Loucy (cell line): ENCODE results near the gene SMYD4.

ENCODE experiments used
- H2AFZ ChIP-seq: fragments of 200-600 bp; sonication (generic); 2 replicates; pipeline ENCODE4 v1.6.0; 2016; ENCODE audit warnings: antibody characterized with exemption, mild to moderate bottlenecking, low read length, moderate library complexity
- H3F3A ChIP-seq: fragments of 200-600 bp; 2 replicates; pipeline ENCODE4 v1.6.0; 2016; ENCODE audit warnings: antibody characterized with exemption, low read depth, mild to moderate bottlenecking
- H3K27me3 ChIP-seq: fragments of 200-600 bp; sonication (generic); 2 replicates; pipeline ENCODE4 v1.6.1; 2014; ENCODE audit warnings: low read length, mild to moderate bottlenecking; ENCODE audit not compliant: insufficient read depth, poor library complexity, severe bottlenecking
- H3K36me3 ChIP-seq: fragments of 200-600 bp; sonication (generic); 2 replicates; pipeline ENCODE4 v1.6.1; 2016; ENCODE audit warnings: low read length; ENCODE audit not compliant: insufficient read depth
- H3K4me1 ChIP-seq: fragments of 200-600 bp; sonication (generic); 2 replicates; pipeline ENCODE4 v1.5.1; 2014; ENCODE audit warnings: low read length, mild to moderate bottlenecking; ENCODE audit not compliant: insufficient read depth, poor library complexity, severe bottlenecking
- H3K4me2 ChIP-seq: fragments of 200-600 bp; sonication (generic); 2 replicates; pipeline ENCODE4 v1.6.0; 2014; ENCODE audit warnings: antibody characterized with exemption, low read length, low read depth, mild to moderate bottlenecking; ENCODE audit not compliant: poor library complexity, severe bottlenecking
- H3K4me3 ChIP-seq: fragments of 200-600 bp; sonication (generic); 2 replicates; pipeline ENCODE4 v1.5.1; 2014; ENCODE audit warnings: low read length, mild to moderate bottlenecking, mixed read lengths; ENCODE audit not compliant: poor library complexity, severe bottlenecking
- H3K79me2 ChIP-seq: fragments of 200-600 bp; sonication (generic); 2 replicates; pipeline ENCODE4 v1.6.1; 2014; ENCODE audit warnings: low read length; ENCODE audit not compliant: insufficient read depth
- H3K9ac ChIP-seq: fragments of 200-600 bp; sonication (generic); 2 replicates; pipeline ENCODE4 v1.6.0; 2014; ENCODE audit warnings: mild to moderate bottlenecking, low read depth, low read length, moderate library complexity; ENCODE audit not compliant: poor library complexity, severe bottlenecking
- H3K9me2 ChIP-seq: fragments of 200-600 bp; sonication (generic); replicated peaks from 2 replicates; pipeline ENCODE4 v1.6.1; 2016; ENCODE audit warnings: low read depth, low read length, mixed read lengths
- H3K9me3 ChIP-seq: fragments of 200-600 bp; sonication (generic); 2 replicates; pipeline ENCODE4 v1.6.1; 2014; ENCODE audit warnings: mild to moderate bottlenecking, antibody characterized with exemption, low read length, low read depth; ENCODE audit not compliant: insufficient read depth
- H4K20me1 ChIP-seq: fragments of 200-600 bp; sonication (generic); 2 replicates; pipeline ENCODE4 v1.6.0; 2014; ENCODE audit warnings: antibody characterized with exemption, low read length, mild to moderate bottlenecking; ENCODE audit not compliant: insufficient read depth, poor library complexity, severe bottlenecking
- CTCF ChIP-seq: fragments of 200-600 bp; sonication (generic); conservative IDR thresholded peaks from 2 replicates; pipeline ENCODE4 v1.5.1; 2014; ENCODE audit warnings: mild to moderate bottlenecking, antibody characterized with exemption, low read length
- EZH2phosphoT487 ChIP-seq: fragments of 200-600 bp; IDR thresholded peaks from 2 replicates; pipeline ENCODE4 v1.6.1; 2018; ENCODE audit warnings: antibody characterized with exemption, mild to moderate bottlenecking, moderate library complexity, borderline replicate concordance

SMYD4 gene

GRCh38 chr17:1873418-1873817, 43.7 kb upstream of the SMYD4 start:
- H3F3A ChIP-seq, result peaks cover 5% of the 10 kb centered on the region; the same call in 1 of the 2 replicates

GRCh38 chr17:1872976-1873375, 43.3 kb upstream of the SMYD4 start:
- Histone ChIP-seq H3K9ac (no peak overlapping the region), H3K4me1 (peaks cover 25% of the 10 kb centered on the region), H3K4me2 (no peak overlapping the region), H2AFZ (no peak overlapping the region), H3K9me2 (no peaks in the 10 kb centered on the region), H3K27me3 (no peaks in the 10 kb centered on the region), H3F3A (peaks cover 5% of the 10 kb centered on the region; the same call in 1 of the 2 replicates), H3K4me3 (no peak overlapping the region), H4K20me1 (peaks cover 13% of the 10 kb centered on the region), H3K79me2 (no peaks in the 10 kb centered on the region; the same call in 1 of the 2 replicates), H3K9me3 (no peaks in the 10 kb centered on the region), H3K36me3 (peaks cover 52% of the 10 kb centered on the region)
- TF ChIP-seq CTCF (no peak), EZH2phosphoT487 (no peak)

More at GRCh38 chr17:1873418-1873817, 43.7 kb upstream of the SMYD4 start:
- Histone ChIP-seq H4K20me1 (peaks cover 13% of the 10 kb centered on the region), H3K36me3 (peaks cover 56% of the 10 kb centered on the region), H3K4me3 (no peak overlapping the region), H3K9ac (no peak overlapping the region), H3K9me3 (no peaks in the 10 kb centered on the region), H3K27me3 (no peaks in the 10 kb centered on the region), H3K4me2 (no peak overlapping the region), H2AFZ (no peak overlapping the region), H3K4me1 (peaks cover 25% of the 10 kb centered on the region), H3K79me2 (no peaks in the 10 kb centered on the region; the same call in 1 of the 2 replicates), H3K9me2 (no peaks in the 10 kb centered on the region)
- TF ChIP-seq EZH2phosphoT487, result no peak
- TF ChIP-seq CTCF, result no peak

- Histone ChIP-seq H3K27me3 (no peaks in the 10 kb centered on the region), H3K9me3 (no peaks in the 10 kb centered on the region), H3K4me1 (peaks cover 25% of the 10 kb centered on the region), H3F3A (peaks cover 5% of the 10 kb centered on the region; the same call in 1 of the 2 replicates), H4K20me1 (peaks cover 13% of the 10 kb centered on the region), H2AFZ (no peak overlapping the region), H3K9ac (no peak overlapping the region), H3K36me3 (peaks cover 45% of the 10 kb centered on the region), H3K79me2 (no peaks in the 10 kb centered on the region; the same call in 1 of the 2 replicates), H3K9me2 (no peaks in the 10 kb centered on the region), H3K4me2 (no peak overlapping the region), H3K4me3 (no peak overlapping the region)
- TF ChIP-seq EZH2phosphoT487 (no peak), CTCF (no peak)
Measured at GRCh38 chr17:1872254-1872653, 42.6 kb upstream of the SMYD4 start.
